Measurements from ENCODE around the gene DUSP1. TPM values are rescaled to one million over a fixed set of nuclear protein-coding genes. Genes with fewer than 3 reads are reported as not detected.

The DUSP1 gene
- total and polyA plus RNA-seq, 9 of the 15 experiments (the other 6 are each of a cell fraction or from before 2014, with no cell fraction given), result 2.1 to 14.2 (median 8.5) TPM

DNA sequence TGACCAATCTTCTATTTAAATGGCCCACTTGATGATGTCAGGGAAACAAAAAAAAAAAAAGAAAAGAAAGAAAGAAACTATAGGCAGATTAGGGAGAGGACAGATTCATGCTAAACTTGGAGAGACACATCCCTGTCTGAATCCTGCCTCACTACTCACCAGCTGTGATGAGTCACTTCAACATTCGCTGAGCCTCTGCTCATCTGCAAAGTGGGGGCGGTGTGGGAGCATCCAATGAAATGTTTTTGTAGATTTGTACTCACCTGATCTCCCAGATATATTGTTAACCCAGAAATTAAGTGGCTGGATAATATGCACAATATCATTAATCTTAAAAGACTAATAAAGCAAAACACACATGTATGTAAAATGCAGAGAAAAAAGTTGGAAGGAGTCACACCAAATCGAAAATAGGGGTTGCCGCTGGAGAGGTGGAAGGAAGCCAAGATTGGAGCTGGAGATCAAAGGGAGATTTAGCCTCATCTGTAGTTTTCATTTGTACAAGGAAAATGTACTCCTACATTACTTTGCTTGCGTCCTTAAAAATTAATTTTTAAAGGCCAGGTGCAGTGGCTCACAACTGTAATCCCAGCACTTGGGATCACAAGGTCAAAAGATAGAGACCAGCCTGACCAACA, 46.0 kb upstream of the DUSP1 start (continued):
- no peak for TF ChIP-seq HCFC1 (IDR thresholded peaks at IDR 0.05; ENCODE audit: low read depth, low read length)
- TF ChIP-seq ZNF3 (CRISPR knock-in tag; IDR thresholded peaks at IDR 0.05), result no peak
- no peak for TF ChIP-seq EWSR1 (IDR thresholded peaks at IDR 0.05; ENCODE audit: borderline replicate concordance, low read depth, partially characterized antibody)
- TF ChIP-seq ZEB2 (IDR thresholded peaks at IDR 0.05), result peak; percentile 27; the same call in 1 of the 2 replicates
- no peak for TF ChIP-seq PRMT5 (CRISPR knock-in tag; IDR thresholded peaks at IDR 0.05)
- no peak for TF ChIP-seq PTTG1 (tag; IDR thresholded peaks at IDR 0.05; ENCODE audit: low read depth)
- no peak for TF ChIP-seq U2AF1 (optimal IDR thresholded peaks at IDR 0.05; ENCODE audit: low read depth, low read length)
- TF ChIP-seq CHCHD3 (CRISPR knock-in tag; IDR thresholded peaks at IDR 0.05), result no peak
- TF ChIP-seq TEAD4 (IDR thresholded peaks at IDR 0.05; ENCODE audit: low read length), result no peak
- TF ChIP-seq TEAD4 (CRISPR knock-in tag; IDR thresholded peaks at IDR 0.05; ENCODE audit: borderline replicate concordance), result no peak
- no peak; the same call in 1 of the 2 replicates for TF ChIP-seq HDAC2 (IDR thresholded peaks at IDR 0.05)
- no peak for TF ChIP-seq SAP30 (IDR thresholded peaks at IDR 0.05; ENCODE audit: borderline replicate concordance, insufficient read depth, low read depth, low read length, poor library complexity, severe bottlenecking)
- no peak for TF ChIP-seq ZNF639 (CRISPR knock-in tag; conservative IDR thresholded peaks at IDR 0.05 in 1 of 2, IDR thresholded peaks at IDR 0.05 in 1 of 2)
- TF ChIP-seq ATF1 (CRISPR knock-in tag; IDR thresholded peaks at IDR 0.05), result no peak
- 0 out of 2 replicates have a peak, but pooled peaks have one; percentile 32 for TF ChIP-seq ATF1 (tag; IDR thresholded peaks at IDR 0.05)
- no peak for TF ChIP-seq KDM5B (IDR thresholded peaks at IDR 0.05; ENCODE audit: insufficient replicate concordance, low read depth, low read length)
- no peak for TF ChIP-seq TGIF2 (CRISPR knock-in tag; IDR thresholded peaks at IDR 0.05)
- TF ChIP-seq LEF1 (IDR thresholded peaks at IDR 0.05), result 0 out of 2 replicates have a peak, but pooled peaks have one; percentile 30
- TF ChIP-seq MTA1 (IDR thresholded peaks at IDR 0.05; ENCODE audit: borderline replicate concordance), result no peak
- no peak for TF ChIP-seq RBM14 (IDR thresholded peaks at IDR 0.05; ENCODE audit: borderline replicate concordance, insufficient read depth, low read depth, low read length)
- TF ChIP-seq, protein P1, sequence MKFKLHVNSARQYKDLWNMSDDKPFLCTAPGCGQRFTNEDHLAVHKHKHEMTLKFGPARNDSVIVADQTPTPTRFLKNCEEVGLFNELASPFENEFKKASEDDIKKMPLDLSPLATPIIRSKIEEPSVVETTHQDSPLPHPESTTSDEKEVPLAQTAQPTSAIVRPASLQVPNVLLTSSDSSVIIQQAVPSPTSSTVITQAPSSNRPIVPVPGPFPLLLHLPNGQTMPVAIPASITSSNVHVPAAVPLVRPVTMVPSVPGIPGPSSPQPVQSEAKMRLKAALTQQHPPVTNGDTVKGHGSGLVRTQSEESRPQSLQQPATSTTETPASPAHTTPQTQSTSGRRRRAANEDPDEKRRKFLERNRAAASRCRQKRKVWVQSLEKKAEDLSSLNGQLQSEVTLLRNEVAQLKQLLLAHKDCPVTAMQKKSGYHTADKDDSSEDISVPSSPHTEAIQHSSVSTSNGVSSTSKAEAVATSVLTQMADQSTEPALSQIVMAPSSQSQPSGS (CRISPR knock-in tag; IDR thresholded peaks at IDR 0.05), result no peak
- TF ChIP-seq PPARD (CRISPR knock-in tag; IDR thresholded peaks at IDR 0.05), result no peak
- no peak for TF ChIP-seq ZNF778 (CRISPR knock-in tag; IDR thresholded peaks at IDR 0.05)
- no peak for TF ChIP-seq SNIP1 (IDR thresholded peaks at IDR 0.05; ENCODE audit: low read depth)
- TF ChIP-seq FUS (optimal IDR thresholded peaks at IDR 0.05; ENCODE audit: low read depth, low read length), result no peak
- no peak for TF ChIP-seq MCM7 (IDR thresholded peaks at IDR 0.05)
- peak; percentile 77 for TF ChIP-seq DPF2 (IDR thresholded peaks at IDR 0.05)
- TF ChIP-seq SRSF9 (IDR thresholded peaks at IDR 0.05; ENCODE audit: borderline replicate concordance, low read depth, low read length), result no peak
- TF ChIP-seq NRF1 (conservative IDR thresholded peaks at IDR 0.05 in 1 of 2, IDR thresholded peaks at IDR 0.05 in 1 of 2), result no peak
- TF ChIP-seq RB1 (IDR thresholded peaks at IDR 0.05; ENCODE audit: low read depth), result no peak
- no peak; the same call in 1 of the 2 replicates for TF ChIP-seq HLTF (IDR thresholded peaks at IDR 0.05)
